Activated CD4-positive, alpha-beta T cell treated with anti-CD3 and anti-CD28 coated beads for 24 hours (primary cell): ENCODE results near the gene CLDN25.
"Not testable (repeated sequence)": the region's sequence is repeated elsewhere in the genome, so short reads cannot be mapped to it uniquely, and the experiment has no call there.

Experiments used
- DNase-seq, 2 donors: peaks; one replicate each; pipeline ENCODE4 v3.0.0-alpha.2; 2020; ENCODE audit warnings: low read depth in 2 of 2

The CLDN25 gene

GRCh38 chr11:113779496-113779895 is at the start of gene CLDN25:
TSS of gene CLDN25 (plus strand) at chr11:113779796. CDS start at chr11:113779796, 0 bp downstream.
- no peak for DNase-seq

- DNase-seq: no peak
Measured at GRCh38 chr11:113730887-113731726, 48.5 kb upstream of the CLDN25 start.

- no peak for DNase-seq
Measured at GRCh38 chr11:113732092-113732491, 47.5 kb upstream of the CLDN25 start.

- no peak for DNase-seq
Measured at GRCh38 chr11:113736323-113736722, 43.3 kb upstream of the CLDN25 start.

- no peak for DNase-seq
Measured at GRCh38 chr11:113752932-113753331, 26.7 kb upstream of the CLDN25 start.

GRCh38 chr11:113760241-113760640 is 19.4 kb upstream of the CLDN25 start:
- no peak for DNase-seq

GRCh38 chr11:113763040-113763439 is 16.6 kb upstream of the CLDN25 start:
- DNase-seq: not testable (repeated sequence)

GRCh38 chr11:113764527-113765219 is 14.9 kb upstream of the CLDN25 start:
- no peak for DNase-seq

- no peak for DNase-seq
Measured at GRCh38 chr11:113771964-113772363, 7.6 kb upstream of the CLDN25 start.

- DNase-seq: peak in 1 of 2 donors; percentile 4
Measured at GRCh38 chr11:113773092-113773415, 6.5 kb upstream of the CLDN25 start.

- DNase-seq: peak; percentile 83 to 87
Measured at GRCh38 chr11:113773416-113774173, 6.0 kb upstream of the CLDN25 start, which contains the start of gene ZW10. TSS of gene ZW10 (minus strand) at chr11:113773692. CDS start at chr11:113773666, 26 bp downstream.

- DNase-seq: no peak
Measured at GRCh38 chr11:113774174-113774503, 5.5 kb upstream of the CLDN25 start.

GRCh38 chr11:113778111-113778910 is 1.3 kb upstream of the CLDN25 start:
- DNase-seq: no peak

GRCh38 chr11:113781682-113782081 is 2.1 kb downstream of the CLDN25 start:
- DNase-seq: no peak

GRCh38 chr11:113782134-113782533 is 2.5 kb downstream of the CLDN25 start:
- no peak for DNase-seq

- DNase-seq: not testable (repeated sequence)
Measured at GRCh38 chr11:113789016-113789415, 9.4 kb downstream of the CLDN25 start.

- DNase-seq: no peak
Measured at GRCh38 chr11:113789675-113790320, 10.2 kb downstream of the CLDN25 start.

GRCh38 chr11:113796663-113797259 is 17.2 kb downstream of the CLDN25 start:
- no peak for DNase-seq

- DNase-seq: no peak
Measured at GRCh38 chr11:113802621-113803020, 23.0 kb downstream of the CLDN25 start.

GRCh38 chr11:113805640-113806039 is 26.0 kb downstream of the CLDN25 start:
- DNase-seq: no peak

GRCh38 chr11:113806406-113806805 is 26.8 kb downstream of the CLDN25 start:
- peak in 1 of 2 donors; percentile 4 for DNase-seq
